ENCODE results near the gene ZDHHC3.

The ZDHHC3 gene

GRCh38 chr3:44906997-44907396, 69.0 kb downstream of the ZDHHC3 start:
- Histone ChIP-seq H3K4me3 (ENCODE audit: insufficient read depth, low read depth, low read length, poor library complexity, severe bottlenecking) (no peak overlapping the region), H3K27ac (ENCODE audit: insufficient read depth, low read length, poor library complexity, severe bottlenecking) (no peak overlapping the region), H3K4me1 (ENCODE audit: control insufficient read depth, insufficient read depth, low read length, poor library complexity, severe bottlenecking) (no peaks in the 10 kb centered on the region), H3K27me3 (replicated peaks; ENCODE audit: control insufficient read depth, insufficient read depth, low read length, poor library complexity, severe bottlenecking) (no peaks in the 10 kb centered on the region), H3K9me3 (ENCODE audit: control insufficient read depth, low read length) (no peaks in the 10 kb centered on the region), H3K36me3 (ENCODE audit: control insufficient read depth, insufficient read depth, low read length) (no peaks in the 10 kb centered on the region)
- no peak for DNase-seq

GRCh38 chr3:44905446-44906157, 70.4 kb downstream of the ZDHHC3 start:
- Histone ChIP-seq H3K9me3 (ENCODE audit: control insufficient read depth, low read length) (no peaks in the 10 kb centered on the region), H3K4me3 (ENCODE audit: insufficient read depth, low read depth, low read length, poor library complexity, severe bottlenecking) (no peak overlapping the region), H3K4me1 (ENCODE audit: control insufficient read depth, insufficient read depth, low read length, poor library complexity, severe bottlenecking) (no peaks in the 10 kb centered on the region), H3K27ac (ENCODE audit: insufficient read depth, low read length, poor library complexity, severe bottlenecking) (no peak overlapping the region), H3K36me3 (ENCODE audit: control insufficient read depth, insufficient read depth, low read length) (no peaks in the 10 kb centered on the region), H3K27me3 (replicated peaks; ENCODE audit: control insufficient read depth, insufficient read depth, low read length, poor library complexity, severe bottlenecking) (no peaks in the 10 kb centered on the region)
- DNase-seq: no peak

DNA sequence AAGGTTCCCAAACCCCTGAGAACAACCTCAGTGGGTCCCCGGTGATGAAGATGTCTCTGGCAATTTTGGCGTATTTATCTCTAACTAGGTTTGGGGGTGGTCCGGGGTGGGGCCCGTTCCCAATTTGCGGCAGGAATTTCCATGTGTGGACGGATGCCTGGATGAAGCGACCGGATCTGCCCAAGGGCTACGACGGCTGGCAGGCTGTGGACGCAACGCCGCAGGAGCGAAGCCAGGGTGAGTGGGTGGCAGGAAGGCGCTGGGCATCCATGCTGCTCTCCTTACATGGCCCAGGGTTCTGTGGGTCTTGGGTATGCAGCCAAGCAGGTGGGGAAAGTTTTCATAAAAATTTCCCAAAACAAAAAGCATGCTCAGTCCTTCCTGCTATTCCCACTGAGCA, 72.2 kb downstream of the ZDHHC3 start:
- no peak overlapping the region for H3K27ac ChIP-seq (ENCODE audit: insufficient read depth, low read length, poor library complexity, severe bottlenecking)
- no peaks in the 10 kb centered on the region for H3K4me1 ChIP-seq (ENCODE audit: control insufficient read depth, insufficient read depth, low read length, poor library complexity, severe bottlenecking)
- no peaks in the 10 kb centered on the region for H3K36me3 ChIP-seq (ENCODE audit: control insufficient read depth, insufficient read depth, low read length)
- no peaks in the 10 kb centered on the region for H3K27me3 ChIP-seq (replicated peaks; ENCODE audit: control insufficient read depth, insufficient read depth, low read length, poor library complexity, severe bottlenecking)
- no peaks in the 10 kb centered on the region for H3K9me3 ChIP-seq (ENCODE audit: control insufficient read depth, low read length)
- H3K4me3 ChIP-seq (ENCODE audit: insufficient read depth, low read depth, low read length, poor library complexity, severe bottlenecking): no peak overlapping the region
- no peak for DNase-seq

DNA sequence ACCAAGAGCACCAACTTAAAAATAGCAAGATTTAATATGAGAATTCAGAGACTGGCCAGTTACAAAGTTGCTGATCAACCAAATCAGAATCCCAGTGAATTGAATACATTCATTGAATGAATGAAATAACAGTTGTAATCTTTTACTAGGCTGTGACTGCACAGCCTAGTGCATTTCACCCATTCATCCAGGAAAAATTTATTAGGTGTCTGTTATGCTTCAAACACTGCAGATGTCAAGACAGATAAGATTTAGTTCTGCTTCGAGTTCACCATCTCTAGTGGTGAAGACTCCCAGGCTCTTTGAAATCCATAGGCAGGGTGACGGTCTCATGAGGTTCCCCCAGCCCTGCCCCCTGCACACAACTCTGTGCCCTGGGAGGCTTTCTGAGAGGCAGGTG, 72.7 kb downstream of the ZDHHC3 start:
- Histone ChIP-seq H3K27me3 (replicated peaks; ENCODE audit: control insufficient read depth, insufficient read depth, low read length, poor library complexity, severe bottlenecking) (no peaks in the 10 kb centered on the region), H3K27ac (ENCODE audit: insufficient read depth, low read length, poor library complexity, severe bottlenecking) (no peak overlapping the region), H3K9me3 (ENCODE audit: control insufficient read depth, low read length) (no peaks in the 10 kb centered on the region), H3K4me3 (ENCODE audit: insufficient read depth, low read depth, low read length, poor library complexity, severe bottlenecking) (no peak overlapping the region), H3K36me3 (ENCODE audit: control insufficient read depth, insufficient read depth, low read length) (no peaks in the 10 kb centered on the region), H3K4me1 (ENCODE audit: control insufficient read depth, insufficient read depth, low read length, poor library complexity, severe bottlenecking) (no peaks in the 10 kb centered on the region)
- DNase-seq: no peak

DNA sequence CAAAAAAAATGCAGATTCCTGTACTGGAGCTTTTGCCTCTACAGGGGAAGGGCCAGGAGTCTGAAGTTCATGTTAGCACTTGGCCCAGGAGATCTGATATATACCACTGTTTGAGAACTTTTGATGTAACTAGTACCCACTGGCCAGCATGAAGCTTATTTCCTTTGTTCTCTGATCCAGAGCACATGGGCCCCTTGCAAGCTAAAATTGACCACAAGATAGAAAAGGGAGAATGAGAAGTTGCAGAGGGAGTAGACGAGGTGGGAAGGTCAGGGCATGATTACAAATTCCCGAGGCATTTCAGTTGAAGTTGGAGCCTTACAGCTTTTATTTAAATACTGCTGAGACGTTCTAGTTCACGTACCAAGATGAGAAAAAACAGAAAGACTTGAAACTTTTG, 73.3 kb downstream of the ZDHHC3 start:
- no peaks in the 10 kb centered on the region for H3K4me1 ChIP-seq (ENCODE audit: control insufficient read depth, insufficient read depth, low read length, poor library complexity, severe bottlenecking)
- H3K4me3 ChIP-seq (ENCODE audit: insufficient read depth, low read depth, low read length, poor library complexity, severe bottlenecking): no peak overlapping the region
- H3K27me3 ChIP-seq (replicated peaks; ENCODE audit: control insufficient read depth, insufficient read depth, low read length, poor library complexity, severe bottlenecking): no peaks in the 10 kb centered on the region
- H3K27ac ChIP-seq (ENCODE audit: insufficient read depth, low read length, poor library complexity, severe bottlenecking): no peak overlapping the region
- no peak for DNase-seq
- H3K36me3 ChIP-seq (ENCODE audit: control insufficient read depth, insufficient read depth, low read length): no peaks in the 10 kb centered on the region
- no peaks in the 10 kb centered on the region for H3K9me3 ChIP-seq (ENCODE audit: control insufficient read depth, low read length)

- Histone ChIP-seq H3K27ac (ENCODE audit: insufficient read depth, low read length, poor library complexity, severe bottlenecking) (no peak overlapping the region), H3K36me3 (ENCODE audit: control insufficient read depth, insufficient read depth, low read length) (no peaks in the 10 kb centered on the region), H3K9me3 (ENCODE audit: control insufficient read depth, low read length) (no peaks in the 10 kb centered on the region), H3K27me3 (replicated peaks; ENCODE audit: control insufficient read depth, insufficient read depth, low read length, poor library complexity, severe bottlenecking) (no peaks in the 10 kb centered on the region), H3K4me1 (ENCODE audit: control insufficient read depth, insufficient read depth, low read length, poor library complexity, severe bottlenecking) (no peaks in the 10 kb centered on the region), H3K4me3 (ENCODE audit: insufficient read depth, low read depth, low read length, poor library complexity, severe bottlenecking) (no peak overlapping the region)
- DNase-seq: no peak
These were observed 76.1 kb downstream of the ZDHHC3 start for GRCh38 chr3:44899683-44900367.

GRCh38 chr3:44896440-44896839, 79.5 kb downstream of the ZDHHC3 start:
- DNase-seq: no peak
- H3K4me1 ChIP-seq (ENCODE audit: control insufficient read depth, insufficient read depth, low read length, poor library complexity, severe bottlenecking): no peaks in the 10 kb centered on the region
- no peaks in the 10 kb centered on the region for H3K9me3 ChIP-seq (ENCODE audit: control insufficient read depth, low read length)
- H3K36me3 ChIP-seq (ENCODE audit: control insufficient read depth, insufficient read depth, low read length): no peaks in the 10 kb centered on the region
- no peak overlapping the region for H3K4me3 ChIP-seq (ENCODE audit: insufficient read depth, low read depth, low read length, poor library complexity, severe bottlenecking)
- no peaks in the 10 kb centered on the region for H3K27me3 ChIP-seq (replicated peaks; ENCODE audit: control insufficient read depth, insufficient read depth, low read length, poor library complexity, severe bottlenecking)
- no peak overlapping the region for H3K27ac ChIP-seq (ENCODE audit: insufficient read depth, low read length, poor library complexity, severe bottlenecking)

DNA sequence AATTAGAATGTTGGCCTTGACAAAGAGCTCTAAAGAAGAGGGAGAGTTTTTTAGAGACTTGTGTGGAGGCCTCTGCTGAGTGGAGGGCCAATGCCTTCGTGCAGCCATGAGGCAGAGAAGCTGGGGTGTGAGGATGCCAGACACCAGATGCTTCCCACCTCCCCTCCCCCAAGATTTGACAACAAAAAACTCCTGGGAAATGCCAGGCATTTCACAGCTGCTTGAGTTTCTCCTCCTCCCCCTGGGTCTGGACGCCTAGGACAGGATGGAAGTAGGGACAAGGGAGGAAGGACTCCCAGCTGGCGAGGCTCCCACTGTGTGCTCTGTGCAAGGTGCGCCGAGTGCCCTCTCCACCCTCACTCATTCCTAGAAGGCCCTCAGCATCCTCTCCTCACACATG, 81.5 kb downstream of the ZDHHC3 start:
- Histone ChIP-seq H3K4me1 (ENCODE audit: control insufficient read depth, insufficient read depth, low read length, poor library complexity, severe bottlenecking) (no peaks in the 10 kb centered on the region), H3K27me3 (replicated peaks; ENCODE audit: control insufficient read depth, insufficient read depth, low read length, poor library complexity, severe bottlenecking) (no peaks in the 10 kb centered on the region), H3K9me3 (ENCODE audit: control insufficient read depth, low read length) (no peaks in the 10 kb centered on the region), H3K27ac (ENCODE audit: insufficient read depth, low read length, poor library complexity, severe bottlenecking) (no peak overlapping the region), H3K36me3 (ENCODE audit: control insufficient read depth, insufficient read depth, low read length) (no peaks in the 10 kb centered on the region), H3K4me3 (ENCODE audit: insufficient read depth, low read depth, low read length, poor library complexity, severe bottlenecking) (no peak overlapping the region)
- no peak for DNase-seq

GRCh38 chr3:44893097-44893496, 82.9 kb downstream of the ZDHHC3 start:
- no peak for DNase-seq
- Histone ChIP-seq H3K9me3 (ENCODE audit: control insufficient read depth, low read length) (no peaks in the 10 kb centered on the region), H3K4me1 (ENCODE audit: control insufficient read depth, insufficient read depth, low read length, poor library complexity, severe bottlenecking) (no peaks in the 10 kb centered on the region), H3K27me3 (replicated peaks; ENCODE audit: control insufficient read depth, insufficient read depth, low read length, poor library complexity, severe bottlenecking) (no peaks in the 10 kb centered on the region), H3K4me3 (ENCODE audit: insufficient read depth, low read depth, low read length, poor library complexity, severe bottlenecking) (no peak overlapping the region), H3K36me3 (ENCODE audit: control insufficient read depth, insufficient read depth, low read length) (no peaks in the 10 kb centered on the region), H3K27ac (ENCODE audit: insufficient read depth, low read length, poor library complexity, severe bottlenecking) (no peak overlapping the region)

- Histone ChIP-seq H3K4me3 (ENCODE audit: insufficient read depth, low read depth, low read length, poor library complexity, severe bottlenecking) (no peak overlapping the region), H3K4me1 (ENCODE audit: control insufficient read depth, insufficient read depth, low read length, poor library complexity, severe bottlenecking) (no peaks in the 10 kb centered on the region), H3K27me3 (replicated peaks; ENCODE audit: control insufficient read depth, insufficient read depth, low read length, poor library complexity, severe bottlenecking) (no peaks in the 10 kb centered on the region), H3K27ac (ENCODE audit: insufficient read depth, low read length, poor library complexity, severe bottlenecking) (no peak overlapping the region), H3K9me3 (ENCODE audit: control insufficient read depth, low read length) (no peaks in the 10 kb centered on the region), H3K36me3 (ENCODE audit: control insufficient read depth, insufficient read depth, low read length) (no peaks in the 10 kb centered on the region)
- DNase-seq: no peak
These were observed 83.3 kb downstream of the ZDHHC3 start for GRCh38 chr3:44892689-44893088.

All from effector memory CD4-positive, alpha-beta T cell (primary cell).